Kasumi-1 (cell line): ENCODE results near the gene SH3GL3.

ENCODE experiments used
- DNase-seq, 2 experiments: peaks; one replicate each; lab custom pipeline; 2025; lab: John Stamatoyannopoulos, UW

The SH3GL3 gene

GRCh38 chr15:83462953-83463433 is 15.9 kb downstream of the SH3GL3 start:
- no peak for DNase-seq

DNA sequence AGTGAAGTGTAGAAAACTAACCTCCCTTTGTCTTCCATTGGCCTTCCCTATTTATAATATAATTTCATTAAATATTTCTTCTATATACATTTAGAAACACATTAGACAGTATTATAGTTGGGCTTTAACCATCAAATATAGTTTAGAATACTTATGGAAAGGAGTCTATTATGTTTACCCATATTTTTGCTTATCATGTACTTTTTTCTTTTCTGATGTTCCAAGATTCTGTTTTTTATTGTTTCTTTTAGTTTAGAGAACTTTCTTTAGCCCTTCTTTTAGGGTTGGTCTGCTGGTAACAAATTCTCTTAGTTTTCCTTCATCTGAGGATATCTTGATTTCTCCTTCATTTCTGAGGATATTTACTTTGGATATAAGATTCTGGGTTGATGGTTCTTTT is 23.7 kb downstream of the SH3GL3 start:
- DNase-seq = no peak

- DNase-seq = no peak
These were observed 24.2 kb downstream of the SH3GL3 start for GRCh38 chr15:83471307-83471866.

DNA sequence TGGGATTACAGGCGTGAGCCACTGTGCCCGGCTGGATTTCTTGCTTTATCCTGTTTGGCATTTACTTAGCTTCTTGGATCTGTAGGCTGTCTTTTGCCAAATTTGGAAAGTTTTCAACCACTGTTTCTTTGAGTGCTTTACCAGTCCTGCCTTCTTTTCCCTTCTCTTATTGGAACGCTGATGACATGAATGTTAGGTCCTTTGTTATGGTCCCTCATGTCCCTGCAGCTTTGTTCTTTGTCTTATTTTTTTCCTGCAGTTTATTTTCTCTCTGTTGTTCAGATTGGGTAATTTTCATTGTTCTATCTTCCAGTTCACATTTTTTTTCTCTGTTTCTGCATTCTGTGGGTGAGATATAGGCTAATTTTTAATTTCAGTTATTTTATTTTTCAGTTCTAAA is 25.0 kb downstream of the SH3GL3 start:
- DNase-seq = no peak

GRCh38 chr15:83472797-83473196 is 25.7 kb downstream of the SH3GL3 start:
- DNase-seq = no peak

GRCh38 chr15:83474578-83474977 is 27.4 kb downstream of the SH3GL3 start:
- DNase-seq = no peak

DNA sequence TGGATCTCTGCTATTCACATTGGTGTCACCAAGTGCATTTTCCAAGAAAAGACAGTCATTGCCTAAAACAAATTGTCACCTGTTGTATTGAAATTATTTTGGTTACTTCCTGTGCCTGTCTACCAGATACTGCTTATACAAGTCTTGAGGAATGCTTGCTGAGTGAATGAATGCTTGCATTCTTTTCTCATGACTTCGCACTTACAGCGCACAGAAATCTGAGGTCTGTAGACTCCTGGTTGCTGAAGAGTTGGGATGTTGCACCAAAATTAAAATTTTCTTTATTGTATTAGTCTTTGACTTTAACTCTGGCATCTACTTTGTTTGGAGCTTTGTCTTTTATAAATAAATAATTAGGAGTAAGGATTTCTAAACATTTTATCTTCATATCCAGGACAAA is 28.4 kb downstream of the SH3GL3 start:
- no peak for DNase-seq

DNA sequence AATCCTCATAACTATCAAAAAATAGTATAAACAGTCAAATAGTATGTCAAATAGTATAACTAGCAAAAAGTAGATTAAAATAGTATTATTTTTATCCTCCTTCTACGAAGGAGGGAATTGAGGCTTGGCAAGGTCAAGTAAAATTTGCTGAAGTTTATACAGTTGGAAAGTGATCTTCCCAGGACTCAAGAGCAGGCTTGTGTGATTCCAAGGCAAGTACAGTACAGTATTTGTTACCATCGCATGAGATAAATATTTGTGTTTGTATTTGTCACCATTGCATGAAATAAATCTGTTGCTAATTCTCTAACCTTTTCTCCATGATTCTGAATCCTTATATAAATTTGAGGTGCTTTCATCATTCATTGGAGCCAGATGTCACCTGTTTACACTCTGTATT is 28.9 kb downstream of the SH3GL3 start:
- DNase-seq = no peak

DNA sequence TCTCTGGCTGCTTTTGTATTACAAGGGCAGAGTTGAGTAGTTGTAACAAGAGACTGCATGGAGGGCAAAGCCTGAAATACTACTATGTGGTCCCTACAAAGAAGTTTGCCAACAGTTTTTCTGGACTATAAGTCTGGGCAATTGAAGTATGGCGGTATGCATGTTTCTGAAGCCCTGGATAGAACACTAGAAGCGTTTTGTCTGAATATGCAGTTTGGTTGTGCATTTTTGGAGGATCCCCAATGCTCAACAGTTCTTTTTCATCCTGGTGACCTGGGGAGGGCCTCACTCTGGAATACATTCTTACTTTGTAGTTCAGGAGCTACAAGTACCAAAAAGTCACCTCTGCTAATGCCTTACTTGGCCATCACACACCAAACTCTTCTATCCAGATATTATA is 29.6 kb downstream of the SH3GL3 start:
- DNase-seq = no peak

DNA sequence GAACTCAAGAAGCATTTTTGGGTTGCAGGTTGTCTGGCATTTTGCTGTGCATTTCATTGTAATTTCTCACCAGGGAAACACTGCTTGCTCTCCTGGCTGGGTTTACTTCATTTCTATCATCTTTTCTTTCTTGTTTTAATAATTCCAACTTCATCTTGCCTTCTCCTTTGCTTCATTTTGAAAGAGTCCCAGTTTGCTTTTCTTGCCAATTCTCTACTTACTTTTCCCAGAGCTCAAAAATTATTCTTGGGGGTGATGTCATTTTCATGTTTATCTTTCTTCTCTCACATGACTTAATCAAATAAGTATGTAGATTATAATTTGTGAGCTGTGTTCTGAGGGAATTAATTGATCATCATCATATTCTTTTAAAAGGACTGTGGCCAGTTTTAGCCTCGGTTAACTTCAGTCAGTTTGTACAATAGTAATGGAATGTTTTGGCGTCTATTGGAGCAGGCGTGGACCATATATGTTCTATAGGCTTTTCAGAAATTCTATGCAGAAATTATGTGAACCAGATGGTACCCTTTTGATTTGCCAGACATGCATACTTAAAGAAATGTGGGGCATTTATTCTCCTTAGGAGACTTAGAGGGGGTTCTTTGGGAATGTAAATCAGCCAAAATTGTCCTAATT is 30.1 kb downstream of the SH3GL3 start:
- DNase-seq = no peak

- no peak for DNase-seq
These were observed 30.8 kb downstream of the SH3GL3 start for GRCh38 chr15:83477808-83478537.

DNA sequence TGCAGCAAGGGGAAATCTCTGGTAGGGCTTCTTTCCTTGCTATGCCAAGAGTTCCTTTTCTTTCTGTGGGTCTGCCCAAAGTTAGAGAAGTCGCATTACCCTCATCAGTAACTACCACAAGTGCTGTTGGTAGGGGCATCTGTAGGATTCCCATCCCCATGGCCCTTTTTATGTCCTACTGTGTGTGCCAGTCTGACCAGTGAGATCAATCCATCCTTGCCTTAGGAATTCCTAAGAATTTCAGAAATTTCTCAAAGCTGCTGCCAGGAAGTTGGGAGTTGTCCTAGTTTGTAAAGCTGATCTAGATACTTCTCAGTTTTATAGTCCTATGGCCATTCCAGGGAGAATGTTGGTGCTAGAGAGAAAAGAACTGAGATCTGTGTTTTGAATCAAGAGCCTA is 36.5 kb downstream of the SH3GL3 start:
- no peak for DNase-seq

DNA sequence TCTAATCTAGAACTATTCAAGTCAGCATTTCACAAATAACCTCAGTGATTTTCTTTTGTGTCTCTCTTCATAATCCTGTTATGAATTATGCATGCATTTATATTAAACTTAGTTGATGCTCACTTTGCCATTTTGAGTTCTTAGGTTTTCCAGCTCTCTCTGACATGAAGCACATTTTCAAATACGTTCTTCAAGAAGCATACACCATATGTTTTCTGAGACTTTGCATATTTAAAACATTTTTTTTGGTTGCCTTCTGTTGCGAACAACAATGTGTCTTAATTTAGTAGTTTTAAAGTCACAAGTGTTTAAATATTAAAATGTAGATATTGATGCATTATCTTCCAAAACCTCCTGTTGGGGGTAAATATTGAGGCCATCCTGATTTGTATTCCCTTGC is 37.5 kb downstream of the SH3GL3 start:
- DNase-seq = no peak

GRCh38 chr15:83486363-83486762 is 39.2 kb downstream of the SH3GL3 start:
- no peak for DNase-seq

- DNase-seq = no peak
These were observed 40.4 kb downstream of the SH3GL3 start for GRCh38 chr15:83487519-83487918.

DNA sequence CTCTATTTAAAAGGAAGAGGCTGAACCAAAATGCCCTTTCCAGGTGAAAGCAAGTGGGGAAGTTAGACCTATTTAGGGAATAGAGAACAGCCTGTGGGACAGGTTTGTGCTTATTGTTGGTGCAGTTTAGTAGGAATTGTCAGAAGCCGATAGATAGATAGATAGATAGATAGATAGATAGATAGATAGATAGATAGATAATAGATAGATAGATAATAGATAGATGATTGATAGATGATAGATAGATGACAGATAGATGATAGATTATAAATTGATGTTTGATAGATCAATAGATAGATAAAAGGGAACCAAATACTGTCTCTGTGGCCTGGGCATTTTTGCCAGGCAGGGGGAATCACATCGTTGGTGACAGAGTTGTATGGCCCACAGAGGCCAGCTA is 42.5 kb downstream of the SH3GL3 start:
- no peak for DNase-seq

GRCh38 chr15:83491486-83491885 is 44.3 kb downstream of the SH3GL3 start:
- DNase-seq = no peak

- no peak for DNase-seq
These were observed 49.6 kb downstream of the SH3GL3 start for GRCh38 chr15:83496766-83497165.

GRCh38 chr15:83498374-83498773 is 51.2 kb downstream of the SH3GL3 start:
- DNase-seq = no peak

GRCh38 chr15:83498801-83499200 is 51.7 kb downstream of the SH3GL3 start:
- DNase-seq = no peak

DNA sequence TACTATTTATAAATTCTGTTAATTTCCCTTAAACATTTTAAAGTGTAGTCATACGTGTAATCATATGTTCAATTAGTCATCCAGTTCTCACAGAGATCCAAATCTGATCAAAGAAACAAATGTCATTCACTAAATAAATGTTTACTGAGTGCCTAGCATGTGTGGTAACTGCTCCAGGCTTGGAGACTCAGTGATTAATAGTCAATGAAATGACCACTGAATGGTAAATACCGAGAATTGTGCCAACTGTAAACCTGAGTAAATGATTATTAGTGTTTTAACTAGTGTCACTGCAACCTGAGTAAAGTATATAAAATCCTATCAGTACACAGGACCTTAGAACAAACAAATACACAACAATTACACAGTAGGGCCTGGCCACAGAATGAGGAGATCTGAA is 52.3 kb downstream of the SH3GL3 start:
- no peak for DNase-seq

DNA sequence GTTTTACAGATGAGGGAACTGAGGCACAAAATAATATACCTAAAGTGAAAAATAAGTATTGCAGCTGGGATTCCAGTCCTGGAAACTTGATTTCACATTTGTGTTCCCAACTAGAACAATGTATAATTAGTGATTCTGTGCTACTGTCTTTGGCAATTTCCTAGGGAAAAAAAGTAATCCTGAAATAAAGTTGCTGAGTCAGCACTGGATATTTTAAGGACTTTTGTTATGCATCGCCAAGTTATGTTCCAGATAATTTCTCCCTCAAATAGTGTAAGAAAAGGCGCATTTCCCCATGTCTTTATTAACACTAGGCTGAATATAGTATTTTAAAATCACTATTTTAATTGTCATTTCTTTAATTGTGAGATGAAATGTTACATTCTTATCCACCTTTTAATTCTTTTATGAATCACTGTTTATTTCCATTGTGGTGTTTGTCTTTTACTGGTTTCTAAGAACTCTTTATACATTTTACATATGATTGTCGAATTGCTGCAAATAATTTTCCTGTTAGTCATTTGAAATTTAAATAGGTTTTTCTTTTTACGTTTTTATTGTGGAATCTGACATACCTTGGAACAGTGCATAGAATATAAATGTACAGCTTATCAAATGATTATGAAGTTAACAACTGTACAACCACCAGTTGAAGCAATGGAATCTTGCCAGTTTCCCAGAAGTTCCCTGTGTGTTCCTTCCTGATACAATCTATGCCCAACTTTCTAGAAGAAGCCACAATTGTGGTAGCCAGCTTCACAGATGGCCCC is 56.6 kb downstream of the SH3GL3 start:
- DNase-seq = no peak

GRCh38 chr15:83504365-83504764 is 57.2 kb downstream of the SH3GL3 start:
- DNase-seq = no peak
